ENCODE measurements around the gene KLF13. TPM values are rescaled to one million over a fixed set of nuclear protein-coding genes. Genes with fewer than 3 reads are reported as not detected.

The KLF13 gene
- total RNA-seq, 1 donor from 2014 or later, result 59.1 TPM

DNA sequence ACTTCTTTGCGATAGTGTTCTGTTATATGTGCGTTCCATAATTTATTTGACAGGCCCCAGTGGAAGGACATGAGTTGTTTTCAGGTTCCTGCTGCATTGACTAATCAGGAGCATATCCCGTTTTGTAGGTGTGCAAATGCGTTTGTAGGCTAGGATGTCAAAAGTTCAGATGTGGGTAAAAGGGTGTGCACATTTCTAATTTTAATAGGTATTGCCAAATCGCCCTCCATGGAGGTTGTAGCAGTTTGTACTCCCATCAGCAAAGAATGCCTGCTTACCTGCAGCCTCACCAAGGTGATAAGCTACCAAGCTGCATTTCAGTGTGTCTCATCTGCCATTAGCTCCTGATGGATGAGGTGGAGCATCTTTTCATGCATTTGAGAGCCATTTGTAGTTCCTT, 36.3 kb downstream of the KLF13 start:
- DNase-seq (ENCODE audit: low spot score), result no peak

DNA sequence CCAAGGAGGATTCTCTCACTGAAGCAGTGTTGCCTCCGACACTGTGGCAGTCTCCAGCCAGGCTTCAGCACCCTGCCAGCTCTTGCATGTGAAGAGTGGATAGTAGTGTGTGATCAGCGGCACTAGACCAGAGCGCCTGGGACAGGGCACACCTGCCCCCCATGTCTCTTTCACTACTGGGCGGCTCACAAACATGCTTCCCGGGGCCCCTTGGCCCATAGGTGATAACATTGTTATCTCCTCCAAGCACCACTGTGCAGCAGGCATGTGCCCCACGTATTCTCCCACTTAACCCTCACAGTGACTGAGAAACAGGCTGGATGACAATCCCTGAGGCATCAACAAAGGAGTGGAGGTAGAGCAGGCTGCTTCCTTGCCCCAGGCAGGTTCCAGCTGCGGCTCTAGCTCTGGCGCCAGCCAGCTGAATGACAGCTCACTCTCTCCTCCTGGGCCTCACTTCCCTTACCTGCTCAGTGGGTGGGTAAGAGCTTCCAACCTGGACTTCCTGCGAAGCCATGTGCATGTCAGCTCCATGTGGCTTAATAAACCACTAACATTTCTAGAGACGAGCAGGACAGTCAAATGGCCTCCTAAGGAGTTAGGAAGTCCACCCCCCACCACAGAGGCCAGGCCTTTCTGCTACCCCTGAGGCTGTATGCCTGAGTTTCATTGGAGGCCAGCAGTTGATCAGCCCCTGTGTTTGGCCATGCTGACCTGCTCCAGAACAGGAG, 37.8 kb downstream of the KLF13 start:
- TF ChIP-seq, protein P1, sequence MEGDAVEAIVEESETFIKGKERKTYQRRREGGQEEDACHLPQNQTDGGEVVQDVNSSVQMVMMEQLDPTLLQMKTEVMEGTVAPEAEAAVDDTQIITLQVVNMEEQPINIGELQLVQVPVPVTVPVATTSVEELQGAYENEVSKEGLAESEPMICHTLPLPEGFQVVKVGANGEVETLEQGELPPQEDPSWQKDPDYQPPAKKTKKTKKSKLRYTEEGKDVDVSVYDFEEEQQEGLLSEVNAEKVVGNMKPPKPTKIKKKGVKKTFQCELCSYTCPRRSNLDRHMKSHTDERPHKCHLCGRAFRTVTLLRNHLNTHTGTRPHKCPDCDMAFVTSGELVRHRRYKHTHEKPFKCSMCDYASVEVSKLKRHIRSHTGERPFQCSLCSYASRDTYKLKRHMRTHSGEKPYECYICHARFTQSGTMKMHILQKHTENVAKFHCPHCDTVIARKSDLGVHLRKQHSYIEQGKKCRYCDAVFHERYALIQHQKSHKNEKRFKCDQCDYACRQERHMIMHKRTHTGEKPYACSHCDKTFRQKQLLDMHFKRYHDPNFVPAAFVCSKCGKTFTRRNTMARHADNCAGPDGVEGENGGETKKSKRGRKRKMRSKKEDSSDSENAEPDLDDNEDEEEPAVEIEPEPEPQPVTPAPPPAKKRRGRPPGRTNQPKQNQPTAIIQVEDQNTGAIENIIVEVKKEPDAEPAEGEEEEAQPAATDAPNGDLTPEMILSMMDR (IDR thresholded peaks at IDR 0.05), result no peak
- no peaks in the 10 kb centered on the region for H3K27me3 Mint-ChIP-seq (ENCODE audit: low read depth)

More for the DNA sequence above, 36.3 kb downstream of the KLF13 start:
- Mint-ChIP-seq H3K36me3 (ENCODE audit: low read depth) (peaks cover 1% of the 10 kb centered on the region), H3K27ac (ENCODE audit: unreplicated experiment) (no peak overlapping the region), H3K4me3 (ENCODE audit: unreplicated experiment) (no peak overlapping the region), H3K4me1 (ENCODE audit: low read depth) (peaks cover 60% of the 10 kb centered on the region), H3K9me3 (ENCODE audit: low read depth) (no peaks in the 10 kb centered on the region), H3K27me3 (ENCODE audit: low read depth) (no peaks in the 10 kb centered on the region)
- TF ChIP-seq, protein P1 (IDR thresholded peaks at IDR 0.05), result no peak

DNA sequence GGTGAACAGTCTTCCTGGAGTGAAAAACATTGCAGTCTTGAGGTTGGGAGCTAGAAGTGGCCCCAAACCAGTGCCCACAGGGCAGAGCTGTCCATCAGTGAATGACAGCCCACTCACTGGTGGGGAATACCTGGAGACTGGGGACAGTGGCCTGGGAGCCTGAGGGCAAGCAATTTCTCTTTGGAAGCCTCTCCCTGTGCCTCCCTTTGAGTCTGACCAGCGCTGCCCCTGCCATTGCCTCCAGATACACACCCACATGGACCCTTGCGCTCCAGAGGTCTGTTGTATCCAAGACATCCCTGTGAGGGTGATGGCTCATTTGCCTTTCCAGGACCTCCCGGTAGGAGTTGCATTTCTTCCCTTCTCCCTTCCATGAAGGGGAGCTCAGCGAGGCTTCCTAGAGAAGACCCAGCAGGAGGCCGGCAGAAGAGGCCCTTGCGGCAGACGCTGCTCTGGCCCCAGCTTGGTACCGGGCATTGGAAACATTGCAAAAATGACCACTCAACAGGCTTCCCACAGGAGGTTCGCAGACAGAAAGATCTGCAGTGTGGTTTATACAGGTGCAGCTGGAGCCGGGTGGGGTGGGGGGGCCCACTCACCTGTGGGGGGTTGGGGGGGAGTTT, 38.5 kb downstream of the KLF13 start:
- DNase-seq (ENCODE audit: low spot score), result no peak
- peaks cover 58% of the 10 kb centered on the region for H3K4me1 Mint-ChIP-seq (ENCODE audit: low read depth)
- H3K27me3 Mint-ChIP-seq (ENCODE audit: low read depth), result no peaks in the 10 kb centered on the region
- peaks cover 1% of the 10 kb centered on the region for H3K36me3 Mint-ChIP-seq (ENCODE audit: low read depth)
- TF ChIP-seq, protein P1 (IDR thresholded peaks at IDR 0.05), result no peak
- H3K27ac Mint-ChIP-seq (ENCODE audit: unreplicated experiment), result no peak overlapping the region
- H3K9me3 Mint-ChIP-seq (ENCODE audit: low read depth), result peaks cover 8% of the 10 kb centered on the region
- no peak overlapping the region for H3K4me3 Mint-ChIP-seq (ENCODE audit: unreplicated experiment)

More for the DNA sequence above, 37.8 kb downstream of the KLF13 start:
- peaks cover 5% of the 10 kb centered on the region for H3K9me3 Mint-ChIP-seq (ENCODE audit: low read depth)
- no peak for DNase-seq (ENCODE audit: low spot score)
- H3K27ac Mint-ChIP-seq (ENCODE audit: unreplicated experiment), result no peak overlapping the region
- H3K4me1 Mint-ChIP-seq (ENCODE audit: low read depth), result peaks cover 55% of the 10 kb centered on the region
- H3K36me3 Mint-ChIP-seq (ENCODE audit: low read depth), result no peaks in the 10 kb centered on the region
- no peak overlapping the region for H3K4me3 Mint-ChIP-seq (ENCODE audit: unreplicated experiment)

DNA sequence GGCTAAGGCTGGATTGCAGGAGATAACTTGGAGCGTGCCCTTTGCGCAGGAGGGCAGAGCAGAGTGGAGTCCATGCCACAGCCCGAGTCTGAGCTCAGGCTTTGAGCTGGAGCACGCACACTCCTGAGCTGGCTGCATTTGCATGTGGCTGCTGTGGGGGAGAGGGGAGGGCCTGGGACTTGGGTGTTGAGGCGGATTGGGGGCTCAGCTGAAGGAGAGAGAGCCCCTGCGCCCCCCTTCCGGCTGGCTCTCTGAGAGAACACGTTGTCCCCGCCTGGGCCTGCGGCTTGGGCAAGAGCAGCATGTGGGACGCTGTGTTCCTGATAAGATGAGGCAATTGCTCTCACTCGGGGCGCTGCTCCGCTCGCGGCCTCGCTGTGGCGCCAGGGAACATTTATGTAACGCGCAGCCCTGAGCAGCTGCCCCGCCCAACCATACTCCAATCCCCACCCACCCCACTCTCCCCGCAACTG, 39.1 kb downstream of the KLF13 start:
- DNase-seq (ENCODE audit: low spot score), result peak; percentile 82
- peaks cover 2% of the 10 kb centered on the region for H3K36me3 Mint-ChIP-seq (ENCODE audit: low read depth)
- H3K27ac Mint-ChIP-seq (ENCODE audit: unreplicated experiment), result no peak overlapping the region
- no peak overlapping the region for H3K4me3 Mint-ChIP-seq (ENCODE audit: unreplicated experiment)
- H3K27me3 Mint-ChIP-seq (ENCODE audit: low read depth), result no peaks in the 10 kb centered on the region
- peaks cover 62% of the 10 kb centered on the region for H3K4me1 Mint-ChIP-seq (ENCODE audit: low read depth)
- TF ChIP-seq, protein P1 (IDR thresholded peaks at IDR 0.05), result peak; percentile 53
- H3K9me3 Mint-ChIP-seq (ENCODE audit: low read depth), result peaks cover 8% of the 10 kb centered on the region

DNA sequence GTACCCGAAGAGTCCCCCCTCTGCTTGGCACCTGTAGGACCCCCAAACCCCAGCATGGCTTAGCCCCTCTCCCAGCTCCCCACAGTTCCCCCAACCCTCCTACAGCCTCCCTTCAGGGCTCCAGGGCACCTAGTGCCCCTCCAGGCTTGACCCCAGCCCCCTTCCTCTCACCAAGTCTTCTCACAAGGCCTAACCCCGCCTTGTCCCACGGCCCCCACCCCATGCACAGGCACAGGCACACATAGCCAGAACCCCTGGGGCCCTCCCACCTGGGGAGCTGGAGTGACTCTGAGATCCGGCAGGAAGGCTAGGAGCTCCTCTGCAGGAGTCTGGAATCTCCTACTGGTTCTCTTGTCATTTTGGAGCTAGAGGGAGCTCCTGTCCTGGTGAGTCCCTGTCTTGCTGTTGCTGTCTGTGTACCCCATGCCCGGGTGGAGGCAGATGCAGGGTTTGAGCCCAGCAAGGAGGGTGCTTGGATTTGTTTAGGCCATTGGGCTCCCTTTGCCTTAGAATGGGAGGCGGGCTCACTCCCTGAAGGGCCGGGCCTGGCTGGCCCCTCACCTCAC, 39.6 kb downstream of the KLF13 start:
- Mint-ChIP-seq H3K9me3 (ENCODE audit: low read depth) (peaks cover 8% of the 10 kb centered on the region), H3K4me3 (ENCODE audit: unreplicated experiment) (no peak overlapping the region), H3K4me1 (ENCODE audit: low read depth) (peaks cover 65% of the 10 kb centered on the region), H3K27ac (ENCODE audit: unreplicated experiment) (no peak overlapping the region), H3K27me3 (ENCODE audit: low read depth) (no peaks in the 10 kb centered on the region), H3K36me3 (ENCODE audit: low read depth) (peaks cover 3% of the 10 kb centered on the region)
- peak; percentile 73 for DNase-seq (ENCODE audit: low spot score)
- TF ChIP-seq, protein P1 (IDR thresholded peaks at IDR 0.05), result peak; percentile 27
